ENCODE results near the gene CREB3L2.

DNA sequence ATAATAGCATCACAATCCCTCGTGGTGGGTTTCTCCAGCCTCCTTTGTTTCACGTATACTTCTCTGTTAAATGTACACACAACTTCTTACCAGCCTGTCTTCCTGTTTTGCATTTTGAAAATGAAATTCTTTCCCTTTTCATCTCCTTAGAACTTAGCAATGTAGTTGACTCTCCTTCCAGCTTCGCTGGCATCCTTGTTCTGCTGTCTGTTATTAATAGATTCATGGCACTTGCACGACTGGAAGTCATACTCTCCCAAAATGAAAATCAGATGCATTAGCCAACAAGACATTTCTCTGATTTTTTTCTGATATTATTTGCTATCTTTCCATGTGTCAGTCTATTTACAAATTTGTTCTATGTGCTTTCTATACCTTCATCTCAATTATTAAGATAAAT lies 3.0 kb upstream of the CREB3L2 start:
- TF ChIP-seq, protein P1, sequence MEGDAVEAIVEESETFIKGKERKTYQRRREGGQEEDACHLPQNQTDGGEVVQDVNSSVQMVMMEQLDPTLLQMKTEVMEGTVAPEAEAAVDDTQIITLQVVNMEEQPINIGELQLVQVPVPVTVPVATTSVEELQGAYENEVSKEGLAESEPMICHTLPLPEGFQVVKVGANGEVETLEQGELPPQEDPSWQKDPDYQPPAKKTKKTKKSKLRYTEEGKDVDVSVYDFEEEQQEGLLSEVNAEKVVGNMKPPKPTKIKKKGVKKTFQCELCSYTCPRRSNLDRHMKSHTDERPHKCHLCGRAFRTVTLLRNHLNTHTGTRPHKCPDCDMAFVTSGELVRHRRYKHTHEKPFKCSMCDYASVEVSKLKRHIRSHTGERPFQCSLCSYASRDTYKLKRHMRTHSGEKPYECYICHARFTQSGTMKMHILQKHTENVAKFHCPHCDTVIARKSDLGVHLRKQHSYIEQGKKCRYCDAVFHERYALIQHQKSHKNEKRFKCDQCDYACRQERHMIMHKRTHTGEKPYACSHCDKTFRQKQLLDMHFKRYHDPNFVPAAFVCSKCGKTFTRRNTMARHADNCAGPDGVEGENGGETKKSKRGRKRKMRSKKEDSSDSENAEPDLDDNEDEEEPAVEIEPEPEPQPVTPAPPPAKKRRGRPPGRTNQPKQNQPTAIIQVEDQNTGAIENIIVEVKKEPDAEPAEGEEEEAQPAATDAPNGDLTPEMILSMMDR (conservative IDR thresholded peaks at IDR 0.05): no peak
- TF ChIP-seq EZH2 (IDR thresholded peaks at IDR 0.05; ENCODE audit: low read depth): no peak

Measured in PC-9 (cell line).